Stimulated activated CD8-positive, alpha-beta memory T cell treated with anti-CD3 and anti-CD28 coated beads, Interleukin-15, amount 100 ng/mL, for 24 hours (primary cell): Measurements from ENCODE around the gene CHADL.

ENCODE experiments used
- DNase-seq: peaks from one replicate; pipeline ENCODE4 v3.0.0-alpha.2; 2020; ENCODE audit warnings: low read depth

CHADL gene

DNA sequence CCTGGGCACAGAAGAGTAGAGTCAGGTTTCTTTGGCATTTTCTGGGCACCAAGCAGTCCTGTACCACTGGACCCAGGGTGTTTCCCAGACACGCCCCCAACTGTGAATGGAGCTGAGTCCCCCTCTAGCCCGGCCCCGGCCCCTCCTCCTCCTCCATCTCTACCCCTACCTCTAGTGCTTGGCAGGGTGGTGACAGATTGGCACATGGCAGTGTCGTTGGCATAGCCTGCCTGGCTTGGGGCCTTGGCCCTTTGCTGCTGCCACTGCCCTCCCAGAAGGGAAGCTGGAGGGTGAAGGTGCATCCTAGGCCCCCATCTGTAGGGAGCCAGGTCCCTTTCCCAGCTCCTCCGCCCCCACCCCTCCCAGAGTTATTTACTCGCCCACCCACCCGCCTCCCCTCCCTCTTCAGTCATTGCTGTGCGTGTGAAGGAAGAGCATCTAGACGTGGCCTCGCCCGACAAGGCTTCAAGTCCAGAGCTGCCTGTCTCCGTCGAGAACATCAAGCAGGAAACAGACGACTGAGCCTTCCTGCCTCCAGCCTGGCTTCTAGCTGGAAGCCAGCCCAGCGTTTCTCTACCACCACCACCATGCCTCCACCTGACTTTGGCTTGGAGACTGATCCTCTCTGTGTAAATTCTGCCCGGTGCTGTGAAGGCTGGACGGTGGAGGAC, 10.9 kb downstream of the CHADL start:
- no peak for DNase-seq

DNA sequence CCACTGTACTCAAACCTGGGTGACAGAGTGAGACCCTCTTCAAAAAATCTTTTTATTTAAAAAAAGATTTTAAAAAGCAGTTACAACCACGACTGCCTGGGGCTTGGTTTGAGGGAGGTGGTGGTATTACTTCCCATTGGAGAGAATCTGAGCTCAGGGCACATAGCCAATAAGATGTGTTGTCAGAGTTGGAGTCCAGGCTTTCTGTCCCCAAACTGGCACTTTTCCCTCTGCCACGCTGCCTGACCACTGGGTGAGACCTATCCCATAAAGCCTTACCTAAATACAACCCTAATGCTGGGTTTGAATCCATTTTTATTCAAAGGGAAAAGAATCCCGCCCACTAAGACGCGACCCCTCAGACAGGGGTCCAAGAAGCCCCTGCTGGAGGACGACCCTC, 11.5 kb downstream of the CHADL start:
- no peak for DNase-seq

DNA sequence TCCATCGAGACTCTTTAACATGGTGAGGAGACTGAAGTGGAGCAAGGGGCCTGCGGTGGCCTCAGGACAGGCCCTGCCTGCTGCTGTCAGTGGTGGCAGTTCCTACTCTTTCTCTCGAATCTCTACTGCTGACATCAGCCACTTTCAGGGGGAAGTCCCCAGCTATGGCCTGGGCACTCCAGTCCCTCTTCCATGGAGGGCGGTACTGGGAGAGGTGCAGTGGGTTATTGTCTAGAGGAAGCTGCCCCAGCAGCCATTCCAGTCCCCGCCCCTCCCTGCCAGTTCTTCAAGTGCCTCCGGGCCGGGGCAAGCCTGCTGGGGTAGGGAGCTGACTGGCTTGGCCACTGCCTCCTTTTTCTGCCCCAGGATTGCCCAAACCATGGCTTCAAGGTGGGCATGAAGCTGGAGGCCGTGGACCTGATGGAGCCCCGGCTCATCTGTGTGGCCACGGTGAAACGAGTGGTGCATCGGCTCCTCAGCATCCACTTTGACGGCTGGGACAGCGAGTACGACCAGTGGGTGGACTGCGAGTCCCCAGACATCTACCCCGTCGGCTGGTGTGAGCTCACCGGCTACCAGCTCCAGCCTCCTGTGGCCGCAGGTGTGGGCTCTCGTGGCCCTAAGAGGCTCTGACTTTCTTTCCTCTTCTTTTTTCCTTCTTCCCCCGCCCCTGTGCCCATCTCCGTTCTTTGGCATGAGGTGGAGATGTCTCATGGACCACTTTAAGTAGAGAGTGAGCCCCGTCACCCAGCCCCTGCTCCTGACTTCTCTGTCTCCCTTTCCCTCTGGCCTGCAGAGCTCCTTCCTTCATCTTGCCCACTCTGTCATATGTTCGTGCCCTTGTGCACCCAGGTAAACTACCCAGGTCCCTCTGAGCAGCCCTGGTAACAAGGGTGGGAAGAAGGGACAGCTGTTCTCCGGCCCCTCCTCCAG, 13.7 kb downstream of the CHADL start:
- DNase-seq: no peak

DNA sequence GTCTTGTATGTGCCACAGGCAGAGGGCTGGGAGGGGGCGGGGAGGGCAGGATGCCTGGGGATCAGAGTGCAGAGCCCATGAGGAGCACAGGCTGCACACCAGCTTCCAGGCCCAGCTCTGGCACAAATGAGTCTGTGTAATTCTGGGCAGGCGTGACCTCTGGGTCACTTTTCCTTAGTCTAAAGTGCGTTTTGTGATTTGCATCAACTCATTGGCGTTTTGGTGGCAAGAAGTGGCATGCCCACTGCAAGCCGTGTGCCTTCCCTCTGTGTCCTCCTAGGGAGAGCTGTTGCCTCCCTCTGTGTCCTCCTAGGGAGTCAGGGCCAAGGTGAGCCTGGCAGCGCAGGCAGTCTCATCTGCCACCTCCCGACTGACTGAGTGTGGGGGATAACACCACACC, 17.2 kb downstream of the CHADL start:
- DNase-seq: no peak

DNA sequence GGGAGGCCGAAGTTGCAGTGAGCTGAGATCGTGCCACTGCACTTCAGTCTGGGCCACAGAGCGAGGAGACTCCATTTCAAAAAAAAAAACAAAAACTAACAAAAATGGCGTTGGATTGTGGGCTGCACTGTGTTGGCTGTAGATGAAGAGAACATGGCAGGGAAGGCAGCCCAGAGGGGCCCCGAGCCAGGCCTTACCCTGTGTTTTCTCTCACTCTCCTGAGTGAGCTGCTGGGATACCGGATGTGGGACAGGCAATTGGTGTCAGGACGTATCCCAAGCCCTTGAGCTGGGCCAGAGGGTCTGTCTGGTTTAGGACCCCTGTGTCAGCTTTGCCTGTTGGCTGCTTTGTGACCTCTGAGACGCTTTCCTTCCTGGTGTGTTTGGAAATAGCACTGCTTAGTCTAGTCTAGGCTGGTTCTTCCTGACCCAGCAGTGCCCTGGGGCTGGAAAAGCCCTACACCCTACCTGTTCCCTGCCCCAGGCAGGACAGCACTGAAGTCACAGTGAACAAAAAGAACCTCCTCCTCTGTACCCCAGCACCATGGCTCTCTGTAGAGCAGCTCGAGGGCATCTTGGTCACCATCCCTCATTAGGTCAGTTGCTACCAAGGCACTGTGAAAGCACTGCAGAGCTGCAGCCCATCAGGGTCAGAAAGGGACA, 17.8 kb downstream of the CHADL start:
- no peak for DNase-seq

DNA sequence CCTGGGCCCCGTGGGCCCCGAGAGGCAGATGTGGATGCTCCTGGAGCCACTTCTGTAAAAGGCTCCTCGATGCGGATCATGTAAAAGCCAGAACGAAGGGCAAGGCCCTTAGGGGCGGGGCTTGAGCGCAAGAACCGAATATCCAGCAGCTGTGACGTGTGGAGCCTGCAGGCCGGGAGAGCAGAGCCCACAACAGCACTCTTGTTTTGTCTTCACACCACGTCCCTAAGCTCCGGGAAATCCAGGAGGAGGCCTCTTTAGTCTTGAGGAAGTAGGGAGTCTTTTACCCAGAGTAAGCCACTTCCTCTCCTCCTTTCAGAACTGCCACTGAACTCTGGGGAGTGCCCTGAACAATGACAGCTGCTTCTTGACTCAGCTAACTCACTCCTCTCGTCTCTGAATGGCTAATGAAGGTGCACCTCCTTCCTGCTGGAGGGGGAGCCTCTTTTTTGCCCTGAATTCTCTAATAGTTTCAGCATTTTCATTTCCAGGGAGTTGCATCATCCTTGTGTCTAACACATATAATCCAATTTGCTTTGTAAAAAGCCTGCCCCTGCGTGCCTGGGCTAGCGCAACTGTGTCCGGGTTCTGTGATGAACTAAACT, 23.1 kb downstream of the CHADL start:
- DNase-seq: no peak

DNA sequence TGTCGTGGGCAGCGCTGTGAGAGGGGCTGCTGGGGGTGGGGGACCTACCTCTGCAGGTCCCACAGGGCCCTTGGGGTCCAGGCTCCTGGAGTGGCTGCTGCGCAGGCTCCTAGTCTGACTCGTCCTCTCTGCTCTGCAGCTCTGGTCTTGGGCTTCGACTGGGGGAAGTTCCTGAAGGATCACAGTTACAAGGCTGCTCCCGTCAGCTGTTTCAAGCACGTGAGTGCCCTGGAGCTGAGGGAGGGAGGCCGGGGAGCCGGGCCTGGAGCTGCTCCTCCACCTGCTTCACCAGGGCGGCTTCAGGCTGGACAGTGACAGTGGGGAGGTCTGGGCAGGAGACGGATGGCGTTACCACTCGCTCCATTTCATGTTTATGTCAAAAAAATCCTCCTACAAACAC, 23.7 kb downstream of the CHADL start:
- no peak for DNase-seq

DNA sequence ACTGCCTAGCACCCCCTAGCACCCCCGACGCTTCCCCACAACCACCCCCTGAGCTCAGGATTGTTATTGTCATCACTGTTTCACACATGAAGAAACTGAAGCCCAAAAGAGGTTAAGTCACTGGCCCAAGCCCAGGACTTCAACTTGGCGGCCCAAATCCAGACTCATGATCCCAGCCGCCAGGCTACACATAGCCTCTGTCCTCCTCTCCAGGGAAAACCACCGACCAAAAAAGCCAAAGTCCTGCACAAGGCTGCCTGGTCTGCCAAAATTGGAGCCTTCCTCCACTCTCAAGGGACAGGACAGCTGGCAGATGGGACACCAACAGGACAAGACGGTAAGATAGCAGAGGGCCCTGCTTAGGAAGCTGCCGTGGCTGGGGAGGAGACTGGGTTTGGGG, 24.8 kb downstream of the CHADL start:
- DNase-seq: no peak

DNA sequence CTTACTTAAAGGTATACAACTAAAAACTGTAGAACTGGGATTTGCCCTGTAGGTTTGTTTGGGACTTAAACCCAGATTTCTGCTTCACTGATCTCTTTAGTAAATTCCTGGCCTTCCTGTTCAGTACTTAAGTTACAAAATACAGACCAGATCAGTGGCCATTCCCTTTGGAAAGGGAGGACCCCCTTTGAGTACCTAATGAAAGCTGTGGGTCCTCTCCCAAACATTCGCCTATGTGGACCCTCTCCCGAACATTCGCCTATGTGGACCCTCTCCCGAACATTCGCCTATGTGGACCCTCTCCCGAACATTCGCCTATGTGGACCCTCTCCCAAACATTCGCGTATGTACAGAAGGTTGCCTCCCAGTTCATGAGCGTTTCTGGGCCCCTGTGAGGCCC, 25.3 kb downstream of the CHADL start:
- DNase-seq: no peak

DNA sequence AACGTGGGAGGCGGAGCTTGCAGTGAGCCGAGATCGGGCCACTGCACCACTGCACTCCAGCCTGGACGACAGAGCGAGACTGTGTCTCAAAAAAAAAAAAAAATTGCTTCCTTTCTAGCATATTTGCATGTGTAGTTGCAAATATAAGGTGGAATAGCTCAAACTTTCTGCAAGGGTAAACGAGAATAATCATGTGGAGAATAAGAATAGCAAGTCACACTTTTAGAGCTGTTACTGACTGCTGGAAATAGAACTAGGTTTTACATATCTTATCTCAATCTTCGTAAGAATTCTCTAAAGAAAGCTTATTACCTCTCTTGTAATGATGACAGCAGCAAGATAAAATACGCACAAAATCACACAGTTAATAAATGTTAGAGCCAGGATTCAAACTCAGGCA, 34.0 kb downstream of the CHADL start:
- no peak for DNase-seq

DNA sequence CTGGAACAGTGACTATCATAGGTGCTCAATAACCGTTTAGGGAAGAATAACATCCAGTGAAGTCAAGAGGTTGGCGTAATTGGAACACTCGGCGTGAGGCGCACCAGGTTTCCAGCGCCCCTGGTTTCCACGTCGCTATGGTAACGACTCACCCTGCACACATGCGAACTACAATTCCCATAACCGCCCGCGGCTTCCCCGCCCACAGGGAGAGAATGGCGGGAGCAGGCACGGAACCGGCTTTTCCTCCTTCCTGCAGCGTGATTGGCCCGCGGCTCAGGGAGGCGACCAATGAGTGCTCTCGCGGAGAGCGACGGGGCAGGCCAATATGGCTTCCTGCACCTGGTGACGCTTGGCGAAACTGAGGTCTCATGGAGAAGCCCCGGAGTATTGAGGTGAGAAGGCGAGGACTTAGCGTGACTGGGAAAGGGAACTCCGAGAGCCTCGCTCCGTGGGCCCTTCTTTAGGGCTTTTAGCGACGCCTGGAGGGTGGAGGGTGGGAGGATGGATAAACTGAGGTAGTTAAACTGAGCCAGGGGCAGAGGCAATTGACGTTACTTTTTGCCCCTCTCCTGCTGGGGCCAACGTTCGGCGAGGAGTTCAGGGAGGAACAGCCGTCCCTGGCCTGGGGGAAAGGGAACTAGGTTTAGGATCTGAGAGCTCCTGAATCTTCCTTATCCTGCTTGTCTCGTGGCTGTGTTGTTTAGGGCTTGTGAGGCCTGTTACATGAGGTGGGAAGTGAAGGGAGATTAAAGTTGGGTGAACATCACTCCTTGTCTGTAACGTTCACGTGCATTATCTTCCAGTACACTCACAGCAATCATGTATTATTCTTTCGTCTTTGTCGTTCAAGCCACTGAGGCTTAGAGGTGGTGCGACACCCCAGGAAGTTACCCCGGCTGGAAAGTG, 35.5 kb downstream of the CHADL start, which contains the start of gene L3MBTL2:
Gene L3MBTL2, plus strand, starts transcription at position 321 of the 909 bp plus-strand sequence. Its CDS starts 51 bp downstream, at position 372.
- DNase-seq: peak; percentile 91

DNA sequence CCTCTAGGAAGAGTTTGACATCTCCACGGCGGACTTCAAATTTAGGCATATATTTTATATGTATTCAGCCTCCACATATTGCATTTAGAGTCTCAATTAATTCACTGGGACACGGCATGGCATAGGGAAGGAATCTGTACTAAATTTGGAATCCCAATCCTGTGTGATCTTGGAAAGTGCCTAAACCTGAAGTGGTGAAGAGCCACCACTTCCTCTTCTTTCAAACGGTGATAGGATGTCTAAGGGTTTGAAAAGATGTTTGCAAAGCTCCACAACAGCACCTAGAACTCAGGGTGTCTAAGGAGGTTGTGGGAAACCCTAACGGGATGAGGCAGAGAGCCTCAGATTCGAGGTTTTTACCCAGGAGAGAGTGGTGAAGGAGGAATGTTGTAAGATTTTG, 36.7 kb downstream of the CHADL start:
- no peak for DNase-seq

DNA sequence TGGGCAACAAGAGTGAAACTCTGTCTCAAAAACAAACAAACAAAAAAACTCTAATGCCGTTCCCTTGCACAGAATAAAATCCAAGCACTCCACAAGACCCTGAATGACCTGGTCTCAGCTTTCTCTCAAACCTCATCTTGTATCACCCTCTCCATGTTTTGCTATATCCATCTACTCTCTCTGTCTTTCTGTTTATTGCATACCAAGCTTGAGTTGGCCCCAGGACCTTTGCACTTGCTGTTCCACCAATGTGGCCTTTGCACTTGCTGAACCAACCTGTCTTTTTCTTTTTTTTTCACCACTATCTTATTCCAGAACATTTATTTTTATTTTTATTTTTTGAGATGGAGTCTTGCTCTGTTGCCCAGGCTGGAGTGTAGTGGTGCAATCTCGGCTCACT, 37.6 kb downstream of the CHADL start:
- DNase-seq: no peak

DNA sequence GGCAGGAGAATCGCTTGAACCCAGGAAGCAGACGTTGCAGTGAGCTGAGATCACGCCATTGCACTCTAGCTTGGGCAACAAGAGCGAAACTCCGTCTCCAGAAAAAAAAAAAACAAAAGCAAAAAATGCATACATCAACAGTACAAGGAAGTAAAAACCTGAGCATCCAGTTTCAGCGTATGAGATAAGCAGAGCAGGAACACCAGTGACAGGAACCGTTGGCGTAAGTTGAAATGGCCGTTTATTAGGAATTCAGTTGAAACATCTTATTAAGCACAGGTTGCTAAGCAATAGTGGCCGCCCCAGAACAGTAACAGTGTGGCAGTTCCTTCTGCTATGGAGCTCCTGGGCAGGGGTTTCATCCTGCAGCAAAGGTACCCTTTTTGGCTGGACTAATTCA, 39.6 kb downstream of the CHADL start:
- DNase-seq: no peak

DNA sequence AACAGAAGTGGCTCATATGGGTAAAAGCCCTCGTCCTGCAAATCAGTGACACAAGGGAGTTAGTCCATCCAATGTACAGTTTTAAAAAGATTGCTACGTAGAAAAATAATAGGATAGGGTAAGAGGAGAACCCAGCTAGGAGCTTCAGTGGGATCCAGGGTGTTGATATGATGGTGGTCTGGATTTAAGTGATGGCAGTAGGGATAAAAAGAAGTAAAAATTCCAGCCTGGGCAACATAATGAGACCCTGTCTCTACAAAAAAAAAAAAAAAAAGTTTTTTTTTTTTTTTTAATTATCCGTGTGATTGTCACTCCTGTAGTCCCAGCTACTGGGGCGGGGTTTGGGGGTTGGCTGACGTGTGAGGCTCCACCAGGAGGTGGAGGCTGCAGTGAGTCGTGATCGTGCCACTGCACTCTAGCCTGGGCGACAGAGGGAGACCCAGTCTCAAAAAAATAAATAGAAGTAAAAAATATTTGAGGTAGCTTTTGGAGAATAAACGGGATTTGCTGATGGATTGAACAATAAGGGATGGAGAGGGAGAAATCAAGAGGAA, 42.6 kb downstream of the CHADL start:
- no peak for DNase-seq

DNA sequence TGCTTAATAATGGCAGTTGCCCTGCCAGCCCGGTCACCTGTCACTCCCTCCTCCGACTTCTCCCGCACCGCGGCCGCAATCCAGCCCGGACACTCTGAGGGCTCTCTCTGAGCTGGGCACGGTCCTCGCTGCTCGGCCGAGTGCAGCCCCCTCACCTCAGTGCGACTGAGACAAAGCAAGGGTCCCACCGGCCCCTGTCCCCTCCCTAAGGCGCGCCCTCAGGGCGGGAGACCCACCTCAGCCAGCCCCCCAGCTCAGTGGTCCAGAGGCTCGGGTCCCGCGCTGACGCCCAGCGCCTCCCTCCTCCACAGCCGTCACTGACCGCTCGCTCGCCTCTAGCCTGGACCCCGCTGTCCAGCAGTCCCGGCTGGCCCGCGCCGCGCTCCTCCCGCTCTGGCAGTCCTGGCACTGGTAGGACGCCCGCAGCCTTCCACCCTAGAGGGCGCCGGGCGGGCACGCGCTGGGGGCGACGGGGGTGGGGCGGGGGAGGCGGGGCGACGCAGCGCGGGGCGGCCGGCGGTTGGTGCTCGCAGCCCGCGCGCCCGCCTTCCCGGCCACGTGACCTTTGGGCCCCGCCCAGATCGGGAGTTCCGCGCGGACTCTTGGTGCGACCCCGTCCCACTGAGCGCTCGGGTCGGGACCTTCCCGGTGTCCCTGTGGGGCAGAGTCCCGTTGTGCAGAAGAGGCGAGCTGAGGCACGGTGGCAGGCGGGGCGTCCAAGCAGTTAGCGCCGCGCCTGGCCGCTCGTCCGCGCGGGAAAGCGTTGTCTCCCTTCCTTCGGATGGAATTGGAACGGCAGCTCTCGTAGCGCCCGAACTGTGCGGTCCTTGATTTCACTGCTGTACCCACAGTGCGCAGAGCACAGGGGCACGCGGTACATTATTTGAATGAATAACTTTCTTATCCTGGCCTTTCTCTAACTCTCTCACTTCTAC, 43.4 kb downstream of the CHADL start:
- peak; percentile 62 for DNase-seq

DNA sequence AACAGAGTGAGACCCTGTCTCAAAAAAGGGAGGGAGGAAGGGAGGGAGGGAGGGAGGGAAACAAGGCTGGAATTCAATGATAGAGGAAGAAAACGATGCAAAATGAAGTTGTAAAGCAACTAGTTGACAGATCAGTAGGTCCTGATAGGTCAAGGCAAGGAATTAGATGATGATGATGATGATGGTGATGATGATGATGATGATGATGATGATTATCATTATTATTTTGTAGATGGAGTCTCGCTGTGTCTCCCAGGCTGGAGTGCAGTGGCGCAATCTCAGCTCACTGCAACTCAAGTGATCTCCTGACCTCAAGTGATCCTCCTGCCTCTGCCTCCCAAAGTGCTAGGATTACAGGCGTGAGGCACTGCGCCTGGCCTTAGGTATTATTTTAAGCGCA, 46.9 kb downstream of the CHADL start:
- DNase-seq: no peak

DNA sequence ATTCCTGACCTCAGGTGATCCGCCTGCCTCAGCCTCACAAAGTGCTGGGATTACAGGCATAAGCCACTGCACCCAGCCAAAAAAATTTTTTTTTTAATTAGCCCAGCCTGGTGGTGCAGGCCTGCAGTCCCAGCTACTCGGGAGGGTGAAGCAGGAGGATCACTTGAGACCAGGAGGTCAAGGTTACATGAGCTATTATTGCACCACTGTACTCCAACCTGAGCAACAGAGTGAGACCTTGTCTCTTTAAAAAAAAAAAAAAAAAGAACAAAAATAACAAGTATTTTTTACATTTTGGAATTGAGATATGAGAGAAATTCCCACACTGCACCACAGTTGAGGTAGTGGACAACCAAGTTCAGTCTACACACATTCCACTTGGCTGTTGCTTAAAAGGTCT, 49.3 kb downstream of the CHADL start:
- no peak for DNase-seq

DNA sequence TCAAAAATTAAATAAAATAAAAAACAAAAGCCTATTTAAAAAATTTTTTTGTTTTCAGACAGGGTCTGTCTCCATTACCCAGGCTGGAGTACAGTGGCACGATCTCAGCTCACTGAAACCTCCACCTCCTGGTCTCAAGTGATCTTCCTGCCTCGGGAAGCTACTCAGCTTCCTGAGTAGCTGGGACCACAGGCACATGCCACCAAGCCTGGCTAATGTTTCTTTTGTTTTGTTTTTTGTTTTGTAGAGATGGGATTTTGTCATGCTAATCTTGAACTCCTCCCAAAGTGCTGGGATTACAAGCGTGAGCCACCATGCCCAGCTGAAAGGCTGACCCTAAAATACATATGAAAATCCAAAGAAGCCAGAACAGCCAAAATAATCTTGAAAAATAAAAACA, 56.1 kb downstream of the CHADL start:
- no peak for DNase-seq
